WERI-Rb-1 (cell line): ENCODE data around the gene TCEA3.

Experiments used
- DNase-seq: peaks from one replicate; pipeline ENCODE4 v3.0.0-alpha.2; 2020
- H3K27ac ChIP-seq: fragments of 250-450 bp; sonication (Bioruptor Pico); 2 replicates; pipeline ENCODE4 v1.5.1; 2020; ENCODE audit warnings: mild to moderate bottlenecking, moderate library complexity
- H3K27me3 ChIP-seq: fragments of 250-450 bp; sonication (Bioruptor Pico); 2 replicates; pipeline ENCODE4 v1.5.1; 2021; ENCODE audit warnings: mild to moderate bottlenecking, low read depth, moderate library complexity; ENCODE audit not compliant: insufficient read depth, severe bottlenecking
- H3K36me3 ChIP-seq: fragments of 250-450 bp; sonication (Bioruptor Pico); 2 replicates; pipeline ENCODE4 v1.5.1; 2020; ENCODE audit warnings: mild to moderate bottlenecking, moderate library complexity
- H3K4me3 ChIP-seq: 2 replicates; pipeline ENCODE4 v1.5.1; 2011; ENCODE audit warnings: low read depth, mild to moderate bottlenecking, control low read depth, low read length
- H3K9me3 ChIP-seq: fragments of 250-450 bp; sonication (Bioruptor Pico); 2 replicates; pipeline ENCODE4 v1.5.1; 2021; ENCODE audit warnings: mild to moderate bottlenecking, moderate library complexity; ENCODE audit not compliant: severe bottlenecking
- TF ChIP-seq, protein P1 (sequence below): IDR thresholded peaks from 2 replicates; pipeline ENCODE4 v1.5.1; 2011; ENCODE audit warnings: low read depth, mild to moderate bottlenecking, control low read depth, inconsistent platforms, low read length

The TCEA3 gene

DNA sequence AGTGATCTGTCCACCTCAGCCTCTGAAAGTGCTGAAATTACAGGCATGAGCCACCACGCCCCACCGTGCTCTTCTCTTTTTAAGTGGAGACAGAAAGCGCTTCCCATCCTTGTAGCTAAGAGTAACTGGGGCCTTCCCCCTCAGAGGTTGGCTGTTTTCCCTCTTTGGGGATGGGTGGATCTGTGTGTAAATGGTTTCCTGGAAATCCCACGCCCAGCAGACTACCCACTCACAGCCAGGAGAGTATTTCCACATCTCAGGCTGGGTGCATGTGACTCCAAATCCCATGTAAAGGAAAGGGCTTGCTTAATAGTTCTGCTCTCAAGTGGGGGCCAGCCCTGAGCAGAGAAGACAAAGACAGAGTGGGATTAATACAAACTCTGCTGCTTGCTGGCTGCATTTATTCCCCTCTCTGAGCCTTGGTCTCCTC is 19.6 kb upstream of the TCEA3 start:
- no peak overlapping the region for H3K27ac ChIP-seq
- DNase-seq: no peak
- TF ChIP-seq, protein P1, sequence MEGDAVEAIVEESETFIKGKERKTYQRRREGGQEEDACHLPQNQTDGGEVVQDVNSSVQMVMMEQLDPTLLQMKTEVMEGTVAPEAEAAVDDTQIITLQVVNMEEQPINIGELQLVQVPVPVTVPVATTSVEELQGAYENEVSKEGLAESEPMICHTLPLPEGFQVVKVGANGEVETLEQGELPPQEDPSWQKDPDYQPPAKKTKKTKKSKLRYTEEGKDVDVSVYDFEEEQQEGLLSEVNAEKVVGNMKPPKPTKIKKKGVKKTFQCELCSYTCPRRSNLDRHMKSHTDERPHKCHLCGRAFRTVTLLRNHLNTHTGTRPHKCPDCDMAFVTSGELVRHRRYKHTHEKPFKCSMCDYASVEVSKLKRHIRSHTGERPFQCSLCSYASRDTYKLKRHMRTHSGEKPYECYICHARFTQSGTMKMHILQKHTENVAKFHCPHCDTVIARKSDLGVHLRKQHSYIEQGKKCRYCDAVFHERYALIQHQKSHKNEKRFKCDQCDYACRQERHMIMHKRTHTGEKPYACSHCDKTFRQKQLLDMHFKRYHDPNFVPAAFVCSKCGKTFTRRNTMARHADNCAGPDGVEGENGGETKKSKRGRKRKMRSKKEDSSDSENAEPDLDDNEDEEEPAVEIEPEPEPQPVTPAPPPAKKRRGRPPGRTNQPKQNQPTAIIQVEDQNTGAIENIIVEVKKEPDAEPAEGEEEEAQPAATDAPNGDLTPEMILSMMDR: no peak
- H3K27me3 ChIP-seq: no peaks in the 10 kb centered on the region
- no peak overlapping the region for H3K4me3 ChIP-seq
- H3K9me3 ChIP-seq: no peaks in the 10 kb centered on the region
- peaks cover 6% of the 10 kb centered on the region; the same call in 1 of the 2 replicates for H3K36me3 ChIP-seq

DNA sequence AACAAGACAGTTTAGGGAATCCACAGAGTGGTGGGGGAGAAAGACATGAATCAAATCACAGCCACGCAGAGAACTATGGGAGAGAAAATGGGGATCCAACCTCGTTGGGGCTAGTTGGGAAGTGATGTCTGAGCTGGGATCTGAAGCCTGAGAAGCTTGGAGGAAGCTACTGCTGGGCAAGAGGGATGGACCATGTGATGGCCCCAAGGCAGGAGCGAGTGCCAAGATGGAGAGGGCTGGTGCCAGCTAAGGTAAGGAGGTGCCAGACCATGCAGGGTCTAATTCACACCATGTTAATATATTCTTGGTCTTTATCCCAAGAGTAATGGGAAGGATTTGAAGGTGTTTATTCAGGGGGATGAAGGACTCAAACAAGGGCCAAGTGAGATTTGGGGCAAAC is 18.2 kb upstream of the TCEA3 start:
- no peaks in the 10 kb centered on the region for H3K27me3 ChIP-seq
- DNase-seq: no peak

DNA sequence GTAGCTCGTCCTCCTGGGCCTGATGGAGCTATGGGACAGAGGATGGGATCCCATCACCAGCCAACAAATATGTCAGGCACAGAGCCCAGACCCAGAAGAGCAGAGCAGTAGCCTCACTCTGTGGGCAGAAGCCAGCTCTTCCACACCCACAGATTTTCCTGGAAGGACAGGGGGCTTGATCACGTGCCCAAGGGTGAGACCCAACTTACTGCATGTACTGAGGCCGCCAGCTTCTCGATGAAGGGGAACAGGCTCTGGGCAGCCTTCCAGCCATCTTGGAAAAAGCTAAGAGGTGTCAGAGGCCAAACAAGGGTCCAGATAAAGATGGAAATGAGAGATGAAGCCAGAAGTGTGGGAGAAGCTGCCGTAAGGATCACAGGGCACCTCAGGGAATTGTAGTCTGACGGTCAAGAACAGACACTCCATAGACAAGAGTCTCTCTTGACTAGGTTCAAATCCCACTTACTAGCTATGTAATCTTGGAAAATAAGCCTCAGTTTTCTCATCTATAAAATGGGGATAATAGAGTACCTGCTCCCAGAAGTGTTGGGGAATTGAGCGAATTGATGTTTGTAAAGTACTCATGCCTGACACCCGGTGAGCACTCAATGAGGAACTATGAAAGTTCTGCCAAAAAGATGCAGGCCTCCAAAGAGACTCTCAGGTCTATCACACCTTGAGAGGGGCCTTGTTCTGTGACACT is 17.0 kb upstream of the TCEA3 start:
- Histone ChIP-seq H3K9me3 (no peaks in the 10 kb centered on the region), H3K4me3 (no peak overlapping the region), H3K27me3 (no peaks in the 10 kb centered on the region), H3K27ac (no peak overlapping the region), H3K36me3 (peaks cover 6% of the 10 kb centered on the region; the same call in 1 of the 2 replicates)
- DNase-seq: no peak
- TF ChIP-seq, protein P1: no peak

More for the DNA sequence above, 18.2 kb upstream of the TCEA3 start:
- Histone ChIP-seq H3K36me3 (peaks cover 6% of the 10 kb centered on the region; the same call in 1 of the 2 replicates), H3K27ac (no peak overlapping the region), H3K4me3 (no peak overlapping the region), H3K9me3 (no peaks in the 10 kb centered on the region)
- TF ChIP-seq, protein P1: no peak

DNA sequence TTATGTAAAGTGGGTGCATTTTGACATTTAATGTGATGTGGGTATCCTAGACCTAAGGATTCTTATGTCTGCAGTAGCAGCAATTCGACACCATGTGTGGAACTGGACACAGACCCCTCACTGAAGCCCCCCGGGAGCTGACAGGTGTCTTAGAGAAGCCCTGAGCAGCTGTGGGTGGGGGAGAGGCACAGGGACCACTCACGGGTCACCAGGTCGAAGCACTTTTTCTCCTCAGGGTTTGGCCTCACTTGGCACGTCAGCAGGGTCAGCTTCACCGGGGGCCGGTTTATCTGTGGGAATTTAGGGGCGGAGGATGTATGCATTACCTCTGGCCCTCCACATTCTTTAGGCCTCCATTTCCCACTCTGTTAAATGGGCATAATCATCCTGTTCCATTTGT is 14.0 kb upstream of the TCEA3 start:
- Histone ChIP-seq H3K9me3 (no peaks in the 10 kb centered on the region), H3K27ac (no peak overlapping the region), H3K4me3 (no peak overlapping the region), H3K36me3 (peaks cover 14% of the 10 kb centered on the region), H3K27me3 (no peaks in the 10 kb centered on the region)
- TF ChIP-seq, protein P1: no peak
- DNase-seq: no peak

DNA sequence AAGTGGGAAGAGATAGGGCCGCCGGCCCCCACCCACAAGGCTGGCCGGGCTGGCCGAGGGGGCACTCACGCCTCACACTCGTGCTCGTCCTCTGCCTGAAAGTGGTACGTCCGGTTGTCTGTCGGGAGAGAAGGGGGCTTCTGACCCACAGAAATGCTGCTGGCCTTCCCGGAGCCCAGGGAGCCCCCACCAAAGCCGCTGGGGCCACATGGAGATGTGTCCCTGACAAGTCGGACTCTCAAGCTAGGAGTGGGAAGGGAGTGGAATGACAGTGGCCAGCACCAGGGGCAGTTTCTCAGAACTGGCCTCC is 12.8 kb upstream of the TCEA3 start:
- Histone ChIP-seq H3K9me3 (no peaks in the 10 kb centered on the region), H3K36me3 (peaks cover 22% of the 10 kb centered on the region)
- no peak for DNase-seq

More for the DNA sequence above, 12.8 kb upstream of the TCEA3 start:
- TF ChIP-seq, protein P1: no peak
- Histone ChIP-seq H3K27ac (no peak overlapping the region), H3K4me3 (no peak overlapping the region), H3K27me3 (no peaks in the 10 kb centered on the region)
